IgD-negative memory B cell (primary cell): ENCODE measurements around the gene DSCAM. TPM values are rescaled to one million over a fixed set of nuclear protein-coding genes. Genes with fewer than 3 reads are reported as not detected.

ENCODE experiments used
- H3K27ac Mint-ChIP-seq, 3 donors: one replicate each; pipeline ENCODE4 v1.8.0; 2020 to 2022; ENCODE audit warnings: mild to moderate bottlenecking in 3 of 3, mixed read lengths in 3 of 3, moderate library complexity in 1 of 3
- H3K27me3 Mint-ChIP-seq: one replicate; pipeline ENCODE4 v1.8.0; 2021; ENCODE audit warnings: mixed read lengths
- H3K36me3 Mint-ChIP-seq: one replicate; pipeline ENCODE4 v1.8.0; 2020; ENCODE audit warnings: mild to moderate bottlenecking, mixed read lengths
- H3K4me1 Mint-ChIP-seq, 3 donors: one replicate each; pipeline ENCODE4 v1.8.0; 2020 to 2022; ENCODE audit warnings: mixed read lengths in 3 of 3, mild to moderate bottlenecking in 1 of 3
- H3K4me3 Mint-ChIP-seq, 4 donors: one replicate each; pipeline ENCODE4 v1.8.0; 2020 to 2022; ENCODE audit warnings: mild to moderate bottlenecking in 4 of 4, mixed read lengths in 4 of 4, moderate library complexity in 3 of 4
- H3K9me3 Mint-ChIP-seq, 3 donors: one replicate each; pipeline ENCODE4 v1.8.0; 2020 to 2021; ENCODE audit warnings: mixed read lengths in 3 of 3, mild to moderate bottlenecking in 1 of 3
- polyA plus RNA-seq: library from polyadenylated mRNA; unstranded; fragments of 300-500 nt; fragmentation: Illumina TruSeq; gene quantifications from one replicate; pipeline ENCODE4 v1.2.3, GENCODE V29; 2021

Gene DSCAM
- polyA plus RNA-seq, 1 donor from 2014 or later: not detected

DNA sequence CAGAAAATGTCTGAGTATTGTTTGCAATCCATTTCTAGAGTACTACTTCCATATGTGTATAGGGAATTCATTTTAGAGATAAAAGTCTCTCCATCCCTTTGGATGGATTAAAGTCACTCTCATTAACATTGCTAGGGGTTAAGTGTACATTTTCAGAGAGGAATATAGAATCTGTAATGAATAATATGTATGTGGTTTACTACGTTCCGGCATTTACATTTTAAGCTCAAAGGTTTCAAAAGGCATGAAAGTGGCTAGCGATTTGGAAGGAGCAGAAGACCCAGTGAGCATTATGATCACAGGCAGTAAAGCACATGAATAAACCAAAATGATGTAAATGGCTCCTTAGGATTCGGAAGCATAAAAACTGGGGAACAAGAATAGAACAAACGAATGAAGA lies 123.0 kb downstream of the DSCAM start:
- H3K27ac Mint-ChIP-seq: no peak overlapping the region
- H3K36me3 Mint-ChIP-seq: no peaks in the 10 kb centered on the region
- H3K9me3 Mint-ChIP-seq: peaks cover 5 to 21% (median 7%) of the 10 kb centered on the region in 3 donors
- no peak overlapping the region for H3K4me3 Mint-ChIP-seq
- H3K27me3 Mint-ChIP-seq: no peaks in the 10 kb centered on the region
- no peaks in the 10 kb centered on the region for H3K4me1 Mint-ChIP-seq

DNA sequence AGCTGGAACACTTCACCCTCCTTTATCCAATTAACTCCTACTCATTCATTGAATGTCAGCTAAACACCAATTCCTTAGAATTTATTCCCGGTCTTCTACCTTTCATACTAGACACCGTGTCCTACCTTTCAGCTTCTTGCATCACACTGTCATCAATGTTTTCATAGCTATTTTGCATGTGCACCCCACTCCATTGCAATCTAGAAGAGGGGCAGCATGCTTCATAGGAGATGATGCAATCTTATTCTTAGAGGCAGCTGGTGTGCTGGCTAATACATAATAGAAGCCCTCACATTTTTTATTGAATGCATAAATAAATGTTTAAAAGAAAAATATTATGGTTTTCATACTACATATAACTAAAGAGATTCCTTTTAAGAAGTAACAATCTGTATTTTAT lies 123.6 kb downstream of the DSCAM start:
- H3K36me3 Mint-ChIP-seq: no peaks in the 10 kb centered on the region
- no peaks in the 10 kb centered on the region for H3K27me3 Mint-ChIP-seq
- H3K27ac Mint-ChIP-seq: no peak overlapping the region
- peaks cover 5 to 23% (median 7%) of the 10 kb centered on the region in 3 donors for H3K9me3 Mint-ChIP-seq
- no peaks in the 10 kb centered on the region for H3K4me1 Mint-ChIP-seq
- H3K4me3 Mint-ChIP-seq: no peak overlapping the region

DNA sequence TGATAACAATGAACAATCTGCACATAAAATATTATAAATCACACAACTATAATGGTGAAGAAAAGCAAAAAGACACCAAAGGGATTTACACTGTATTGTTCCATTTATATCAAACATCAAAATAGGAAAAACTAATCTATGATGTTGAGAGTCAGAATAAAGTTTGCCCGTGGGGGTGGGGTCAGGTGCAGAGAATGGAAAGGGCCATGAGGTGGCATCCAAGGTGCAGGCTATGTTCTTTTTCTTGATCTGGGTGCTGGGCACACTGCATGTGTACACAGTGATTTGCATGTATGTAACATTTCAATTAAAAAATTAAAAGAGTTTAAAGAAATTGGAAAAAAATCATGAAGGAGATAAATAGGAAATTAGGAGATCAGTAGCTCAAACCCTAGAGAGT lies 127.3 kb downstream of the DSCAM start:
- Mint-ChIP-seq H3K4me3 (no peak overlapping the region), H3K27me3 (no peaks in the 10 kb centered on the region), H3K9me3 (peaks cover 0 to 30% (median 12%) of the 10 kb centered on the region in 3 donors), H3K36me3 (no peaks in the 10 kb centered on the region), H3K27ac (no peak overlapping the region), H3K4me1 (no peaks in the 10 kb centered on the region)

GRCh38 chr21:40717028-40717427 lies 129.9 kb downstream of the DSCAM start:
- Mint-ChIP-seq H3K27ac (no peak overlapping the region), H3K4me3 (no peak overlapping the region), H3K9me3 (peaks cover 0 to 25% (median 11%) of the 10 kb centered on the region in 3 donors), H3K27me3 (no peaks in the 10 kb centered on the region), H3K36me3 (no peaks in the 10 kb centered on the region), H3K4me1 (no peaks in the 10 kb centered on the region)

GRCh38 chr21:40714536-40714935 lies 132.4 kb downstream of the DSCAM start:
- no peaks in the 10 kb centered on the region for H3K27me3 Mint-ChIP-seq
- no peak overlapping the region for H3K4me3 Mint-ChIP-seq
- H3K36me3 Mint-ChIP-seq: no peaks in the 10 kb centered on the region
- no peak overlapping the region for H3K27ac Mint-ChIP-seq
- peaks cover under 1 to 9% (median 5%) of the 10 kb centered on the region in 3 donors for H3K9me3 Mint-ChIP-seq
- H3K4me1 Mint-ChIP-seq: no peaks in the 10 kb centered on the region

DNA sequence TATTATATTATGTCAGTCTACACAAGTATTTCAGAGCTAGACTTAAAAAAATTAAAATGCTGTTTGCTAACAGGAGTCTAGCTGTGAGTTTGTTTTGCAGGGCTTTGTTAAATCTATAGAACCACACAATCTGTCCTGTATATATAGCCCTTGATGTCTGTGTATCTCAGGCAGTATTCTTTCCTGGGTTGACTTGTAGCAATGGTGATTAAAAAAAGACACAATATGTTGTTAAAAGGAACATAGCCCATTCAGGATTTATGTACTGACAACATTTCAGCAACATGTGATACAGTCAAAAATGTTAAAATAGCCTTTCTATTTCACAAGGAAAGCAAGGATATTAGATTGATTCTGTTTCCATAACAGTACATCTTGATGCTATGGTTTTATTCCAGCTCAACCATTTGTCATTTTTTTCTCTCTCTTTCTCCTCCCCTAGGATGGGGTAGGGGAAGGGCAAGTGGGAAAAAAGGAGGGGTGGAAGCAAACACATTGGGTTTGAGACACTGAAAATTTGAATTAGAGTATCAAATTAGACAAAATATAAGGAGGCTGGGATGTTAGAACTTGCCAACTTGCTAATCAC lies 139.2 kb downstream of the DSCAM start:
- Mint-ChIP-seq H3K27me3 (no peaks in the 10 kb centered on the region), H3K9me3 (peaks cover 0 to 2% (median 2%) of the 10 kb centered on the region in 3 donors), H3K4me1 (no peaks in the 10 kb centered on the region), H3K27ac (no peak overlapping the region), H3K36me3 (no peaks in the 10 kb centered on the region), H3K4me3 (no peak overlapping the region)

DNA sequence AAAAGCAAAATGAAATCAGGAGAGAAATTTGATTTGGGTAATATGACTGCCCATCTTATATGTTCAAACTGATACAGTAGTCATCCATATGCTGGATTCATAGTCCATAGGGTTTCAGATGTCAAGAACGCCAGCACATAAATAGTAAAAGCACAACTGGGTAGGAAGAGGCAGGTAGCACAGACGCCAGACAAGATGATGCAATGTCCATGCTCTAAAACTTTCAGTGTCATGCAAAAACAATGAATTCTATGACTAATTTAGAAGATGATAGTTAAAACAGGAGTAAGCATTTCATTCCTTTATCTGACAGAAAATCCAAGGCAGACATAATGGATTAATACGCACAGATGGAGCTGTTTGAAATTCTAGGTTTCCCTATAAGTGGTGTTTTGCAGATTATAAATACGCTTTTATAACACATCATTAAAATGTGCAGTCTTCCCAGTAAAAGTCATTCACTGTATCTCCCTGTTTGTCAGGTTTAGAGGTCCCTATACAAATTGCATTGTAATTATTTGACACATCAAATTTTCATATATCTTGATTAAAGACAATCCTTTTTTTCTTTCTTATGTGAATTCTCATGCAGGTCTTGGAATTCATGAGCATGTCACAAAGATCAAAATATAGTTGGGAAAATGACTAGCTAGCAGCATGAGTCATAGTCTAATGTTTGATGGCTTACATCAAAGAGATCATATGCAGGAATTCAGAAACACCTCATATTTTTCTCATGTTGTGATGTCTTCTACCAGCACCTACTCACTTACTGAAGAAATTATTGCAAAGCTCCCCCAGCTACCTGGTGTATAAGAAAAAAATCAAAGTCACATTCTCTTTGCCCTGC lies 139.9 kb downstream of the DSCAM start:
- Mint-ChIP-seq H3K9me3 (peaks cover 0 to 3% (median 2%) of the 10 kb centered on the region in 3 donors), H3K27me3 (no peaks in the 10 kb centered on the region), H3K36me3 (no peaks in the 10 kb centered on the region), H3K4me1 (no peaks in the 10 kb centered on the region), H3K27ac (no peak overlapping the region), H3K4me3 (no peak overlapping the region)

GRCh38 chr21:40706176-40706575 lies 140.8 kb downstream of the DSCAM start:
- Mint-ChIP-seq H3K9me3 (peaks cover 0 to 3% (median 2%) of the 10 kb centered on the region in 3 donors), H3K4me1 (no peaks in the 10 kb centered on the region), H3K27ac (no peak overlapping the region), H3K4me3 (no peak overlapping the region), H3K36me3 (no peaks in the 10 kb centered on the region), H3K27me3 (no peaks in the 10 kb centered on the region)

GRCh38 chr21:40704141-40704540 lies 142.8 kb downstream of the DSCAM start:
- H3K4me3 Mint-ChIP-seq: no peak overlapping the region
- no peaks in the 10 kb centered on the region for H3K27me3 Mint-ChIP-seq
- no peaks in the 10 kb centered on the region for H3K36me3 Mint-ChIP-seq
- no peak overlapping the region for H3K27ac Mint-ChIP-seq
- H3K4me1 Mint-ChIP-seq: no peaks in the 10 kb centered on the region
- peaks cover 0 to 5% (median 1%) of the 10 kb centered on the region in 3 donors for H3K9me3 Mint-ChIP-seq

DNA sequence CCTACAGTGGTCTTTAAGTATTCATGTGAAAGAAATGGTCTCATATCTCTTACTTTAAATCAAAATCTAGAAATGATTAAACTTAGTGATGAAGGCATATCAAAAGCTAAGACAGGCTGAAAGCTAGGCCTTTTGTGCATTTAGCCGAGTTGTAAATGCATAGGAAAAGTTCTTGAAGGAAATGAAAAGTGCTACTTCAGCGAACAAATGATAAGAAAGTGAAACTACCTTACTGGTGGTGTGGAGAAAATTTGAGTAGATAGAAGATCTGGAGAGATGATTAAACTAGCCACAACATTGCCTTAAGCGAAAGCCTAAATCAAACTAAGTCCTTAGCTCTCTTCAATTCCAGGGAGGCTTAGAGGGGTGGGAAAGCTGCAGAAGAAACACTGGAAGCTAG lies 147.6 kb downstream of the DSCAM start:
- Mint-ChIP-seq H3K4me3 (no peak overlapping the region), H3K4me1 (no peaks in the 10 kb centered on the region), H3K9me3 (peaks cover 1 to 7% (median 2%) of the 10 kb centered on the region in 3 donors), H3K27me3 (no peaks in the 10 kb centered on the region), H3K27ac (no peak overlapping the region), H3K36me3 (no peaks in the 10 kb centered on the region)

GRCh38 chr21:40696246-40696645 lies 150.7 kb downstream of the DSCAM start:
- H3K27me3 Mint-ChIP-seq: no peaks in the 10 kb centered on the region
- H3K36me3 Mint-ChIP-seq: no peaks in the 10 kb centered on the region

GRCh38 chr21:40689840-40690360 lies 157.1 kb downstream of the DSCAM start:
- H3K27ac Mint-ChIP-seq: no peak overlapping the region
- no peaks in the 10 kb centered on the region for H3K4me1 Mint-ChIP-seq
- no peaks in the 10 kb centered on the region for H3K36me3 Mint-ChIP-seq
- no peaks in the 10 kb centered on the region for H3K27me3 Mint-ChIP-seq
- H3K9me3 Mint-ChIP-seq: peaks cover 0 to 2% (median 1%) of the 10 kb centered on the region in 3 donors
- no peak overlapping the region for H3K4me3 Mint-ChIP-seq

More at GRCh38 chr21:40696246-40696645, 150.7 kb downstream of the DSCAM start:
- no peaks in the 10 kb centered on the region for H3K4me1 Mint-ChIP-seq
- peaks cover 0 to 7% (median 3%) of the 10 kb centered on the region in 3 donors for H3K9me3 Mint-ChIP-seq
- no peak overlapping the region for H3K27ac Mint-ChIP-seq
- H3K4me3 Mint-ChIP-seq: no peak overlapping the region

DNA sequence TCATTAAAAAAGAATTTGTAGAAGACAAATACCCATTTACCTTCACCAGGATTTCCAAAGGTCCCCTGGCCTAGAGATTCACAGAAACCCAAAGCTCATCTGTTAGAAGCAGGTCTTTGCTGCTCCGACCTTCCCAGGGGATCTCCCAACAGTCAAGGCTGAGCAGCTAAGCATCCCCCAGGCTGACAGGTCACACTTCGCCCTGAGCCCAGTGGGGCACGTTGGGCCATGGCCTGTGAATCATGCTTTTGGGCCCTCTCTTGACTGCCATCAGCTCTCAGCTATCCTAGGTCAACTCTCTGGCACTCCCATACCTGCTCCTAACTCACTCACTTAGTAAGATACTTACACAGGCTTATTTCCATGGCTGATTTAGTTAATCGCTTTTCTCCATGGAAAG lies 157.7 kb downstream of the DSCAM start:
- no peak overlapping the region for H3K27ac Mint-ChIP-seq
- no peaks in the 10 kb centered on the region for H3K27me3 Mint-ChIP-seq
- no peaks in the 10 kb centered on the region for H3K36me3 Mint-ChIP-seq
- H3K4me3 Mint-ChIP-seq: no peak overlapping the region
- peaks cover 0 to 2% (median 1%) of the 10 kb centered on the region in 3 donors for H3K9me3 Mint-ChIP-seq
- no peaks in the 10 kb centered on the region for H3K4me1 Mint-ChIP-seq

DNA sequence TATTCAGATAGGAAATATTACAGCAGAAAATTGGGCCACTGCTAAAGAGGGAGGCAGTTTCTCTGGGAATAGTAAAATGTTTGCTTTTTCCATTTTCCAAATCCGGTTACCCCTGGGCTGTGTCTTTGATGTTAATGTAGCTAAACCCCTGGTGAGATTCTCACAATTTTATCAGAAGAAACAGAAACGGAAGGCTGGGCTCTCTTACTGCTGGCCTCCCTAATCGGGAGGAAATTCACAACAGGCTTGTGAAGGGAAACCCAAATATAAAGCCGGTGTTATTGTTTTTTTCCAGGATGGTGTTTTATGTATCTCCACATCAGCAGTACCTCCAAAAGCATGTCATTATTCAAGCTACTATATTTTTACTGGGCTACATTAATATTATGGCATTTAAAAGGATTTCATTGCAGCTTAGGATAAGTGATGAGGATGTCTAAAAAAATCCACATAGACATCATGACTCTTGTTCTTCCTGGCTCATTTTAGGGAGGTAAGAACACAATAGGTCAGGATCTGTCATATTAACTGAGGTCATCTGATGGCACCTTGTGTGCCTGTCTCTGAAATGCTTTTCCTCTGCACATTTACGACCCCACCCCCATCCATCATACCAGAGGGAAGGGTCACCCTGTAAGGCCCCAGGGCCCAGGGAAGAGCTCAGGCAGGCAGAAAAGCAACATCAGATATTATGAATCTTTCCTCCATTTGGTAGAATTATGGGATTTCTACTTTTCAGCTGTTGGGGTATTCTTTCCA lies 158.7 kb downstream of the DSCAM start:
- peaks cover 1 to 4% (median 2%) of the 10 kb centered on the region in 3 donors for H3K9me3 Mint-ChIP-seq
- no peaks in the 10 kb centered on the region for H3K27me3 Mint-ChIP-seq
- H3K4me3 Mint-ChIP-seq: no peak overlapping the region
- H3K4me1 Mint-ChIP-seq: no peaks in the 10 kb centered on the region
- no peaks in the 10 kb centered on the region for H3K36me3 Mint-ChIP-seq
- no peak overlapping the region for H3K27ac Mint-ChIP-seq

- no peak overlapping the region for H3K27ac Mint-ChIP-seq
- no peaks in the 10 kb centered on the region for H3K27me3 Mint-ChIP-seq
- H3K4me3 Mint-ChIP-seq: peak overlapping the region in 1 of 4 donors; percentile 41
- H3K4me1 Mint-ChIP-seq: no peaks in the 10 kb centered on the region
- no peaks in the 10 kb centered on the region for H3K36me3 Mint-ChIP-seq
- peaks cover 2 to 10% (median 5%) of the 10 kb centered on the region in 3 donors for H3K9me3 Mint-ChIP-seq
These were observed 159.3 kb downstream of the DSCAM start for GRCh38 chr21:40687625-40688024.
